ENCODE results near the gene CEACAM1.
"Not testable (repeated sequence)": the region's sequence is repeated elsewhere in the genome, so short reads cannot be mapped to it uniquely, and the experiment has no call there.

The CEACAM1 gene

DNA sequence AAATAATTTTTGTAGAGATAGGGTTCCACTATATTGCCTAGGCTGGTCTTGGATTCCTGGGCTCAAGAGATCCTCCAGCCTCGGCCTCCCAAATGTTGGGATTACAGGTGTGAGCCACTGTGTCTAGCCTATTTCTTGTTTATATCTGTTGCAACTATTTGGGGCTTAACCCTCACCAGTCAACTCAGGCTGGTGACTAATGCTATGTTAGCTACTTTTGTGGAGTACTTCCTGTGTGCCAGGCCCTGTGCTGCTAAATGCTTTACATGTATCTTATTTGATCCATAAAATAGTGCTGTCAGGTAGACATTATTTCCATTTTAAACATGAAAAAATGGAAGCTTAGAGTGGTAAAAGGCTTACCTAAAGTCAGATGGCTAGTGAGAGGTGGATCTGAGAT, 13.8 kb downstream of the CEACAM1 start:
- 91 to 97% methylated on average over 1 of the region's 1 CpG for WGBS, 2 experiments
- no peak overlapping the region for H3K27ac ChIP-seq (ENCODE audit: insufficient read depth, low read depth, low read length, poor library complexity, severe bottlenecking)
- H3K36me3 ChIP-seq (ENCODE audit: control insufficient read depth, insufficient read depth, low read length), result no peaks in the 10 kb centered on the region
- H3K4me3 ChIP-seq (ENCODE audit: insufficient read depth, low read depth, low read length), result no peak overlapping the region
- peaks cover 2% of the 10 kb centered on the region for H3K9me3 ChIP-seq (ENCODE audit: control insufficient read depth, low read length)
- no peaks in the 10 kb centered on the region for H3K4me1 ChIP-seq (ENCODE audit: control insufficient read depth, insufficient read depth, low read length)
- no peaks in the 10 kb centered on the region for H3K27me3 ChIP-seq (ENCODE audit: control insufficient read depth, insufficient read depth, low read length, poor library complexity, severe bottlenecking)

DNA sequence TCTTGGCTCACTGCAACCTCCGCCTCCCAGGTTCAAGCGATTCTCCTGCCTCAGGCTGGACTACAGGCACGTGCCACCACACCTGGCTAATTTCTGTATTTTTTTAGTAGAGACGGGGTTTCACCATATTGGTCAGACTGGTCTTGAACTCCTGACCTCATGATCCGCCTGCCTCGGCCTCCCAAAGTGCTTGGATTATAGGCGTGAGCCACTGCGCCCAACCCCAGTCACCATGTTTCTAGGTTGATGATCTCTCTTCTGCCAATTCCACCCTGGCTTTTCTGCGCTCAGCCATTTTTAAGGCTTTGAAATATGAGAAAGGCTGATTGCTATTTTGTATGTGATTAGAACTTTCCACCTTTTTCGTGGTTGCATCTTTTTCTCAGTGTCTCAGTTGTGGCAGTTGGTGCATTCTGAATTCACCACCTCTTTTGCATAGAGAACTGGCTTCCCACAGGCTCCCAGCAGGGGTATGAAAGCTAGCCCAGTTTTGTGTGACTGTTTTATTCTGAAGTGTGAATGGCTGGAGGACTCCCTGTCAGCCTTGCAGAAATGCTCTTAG, 15.5 kb downstream of the CEACAM1 start:
- Histone ChIP-seq H3K36me3 (ENCODE audit: control insufficient read depth, insufficient read depth, low read length) (no peaks in the 10 kb centered on the region), H3K27ac (ENCODE audit: insufficient read depth, low read depth, low read length, poor library complexity, severe bottlenecking) (no peak overlapping the region), H3K4me3 (ENCODE audit: insufficient read depth, low read depth, low read length) (no peak overlapping the region), H3K27me3 (ENCODE audit: control insufficient read depth, insufficient read depth, low read length, poor library complexity, severe bottlenecking) (no peaks in the 10 kb centered on the region), H3K9me3 (ENCODE audit: control insufficient read depth, low read length) (peaks cover 2% of the 10 kb centered on the region), H3K4me1 (ENCODE audit: control insufficient read depth, insufficient read depth, low read length) (peaks cover 3% of the 10 kb centered on the region)
- 85 to 88% methylated on average over 10 of the region's 10 CpGs for WGBS, 2 experiments

GRCh38 chr19:42512130-42512636, 16.1 kb downstream of the CEACAM1 start:
- Histone ChIP-seq H3K4me3 (ENCODE audit: insufficient read depth, low read depth, low read length) (no peak overlapping the region), H3K27me3 (ENCODE audit: control insufficient read depth, insufficient read depth, low read length, poor library complexity, severe bottlenecking) (no peaks in the 10 kb centered on the region)
- WGBS, 2 experiments, result 90 to 97% methylated on average over 5 of the region's 5 CpGs

GRCh38 chr19:42511340-42511739, 16.9 kb downstream of the CEACAM1 start:
- Histone ChIP-seq H3K27me3 (ENCODE audit: control insufficient read depth, insufficient read depth, low read length, poor library complexity, severe bottlenecking) (no peaks in the 10 kb centered on the region), H3K9me3 (ENCODE audit: control insufficient read depth, low read length) (no peaks in the 10 kb centered on the region), H3K36me3 (ENCODE audit: control insufficient read depth, insufficient read depth, low read length) (no peaks in the 10 kb centered on the region), H3K27ac (ENCODE audit: insufficient read depth, low read depth, low read length, poor library complexity, severe bottlenecking) (no peak overlapping the region), H3K4me1 (ENCODE audit: control insufficient read depth, insufficient read depth, low read length) (peaks cover 3% of the 10 kb centered on the region), H3K4me3 (ENCODE audit: insufficient read depth, low read depth, low read length) (no peak overlapping the region)
- 95 to 96% methylated on average over 4 of the region's 4 CpGs for WGBS, 2 experiments

More at GRCh38 chr19:42512130-42512636, 16.1 kb downstream of the CEACAM1 start:
- Histone ChIP-seq H3K4me1 (ENCODE audit: control insufficient read depth, insufficient read depth, low read length) (peaks cover 3% of the 10 kb centered on the region), H3K36me3 (ENCODE audit: control insufficient read depth, insufficient read depth, low read length) (no peaks in the 10 kb centered on the region), H3K27ac (ENCODE audit: insufficient read depth, low read depth, low read length, poor library complexity, severe bottlenecking) (no peak overlapping the region), H3K9me3 (ENCODE audit: control insufficient read depth, low read length) (peaks cover 2% of the 10 kb centered on the region)

- no peaks in the 10 kb centered on the region for H3K27me3 ChIP-seq (ENCODE audit: control insufficient read depth, insufficient read depth, low read length, poor library complexity, severe bottlenecking)
- H3K9me3 ChIP-seq (ENCODE audit: control insufficient read depth, low read length), result no peaks in the 10 kb centered on the region
- H3K36me3 ChIP-seq (ENCODE audit: control insufficient read depth, insufficient read depth, low read length), result no peaks in the 10 kb centered on the region
- no peak overlapping the region for H3K4me3 ChIP-seq (ENCODE audit: insufficient read depth, low read depth, low read length)
- H3K27ac ChIP-seq (ENCODE audit: insufficient read depth, low read depth, low read length, poor library complexity, severe bottlenecking), result no peak overlapping the region
- H3K4me1 ChIP-seq (ENCODE audit: control insufficient read depth, insufficient read depth, low read length), result peaks cover 3% of the 10 kb centered on the region
Observed at GRCh38 chr19:42508892-42509444, 19.3 kb downstream of the CEACAM1 start.

- no peak overlapping the region for H3K4me3 ChIP-seq (ENCODE audit: insufficient read depth, low read depth, low read length)
- H3K27me3 ChIP-seq (ENCODE audit: control insufficient read depth, insufficient read depth, low read length, poor library complexity, severe bottlenecking), result no peaks in the 10 kb centered on the region
- H3K4me1 ChIP-seq (ENCODE audit: control insufficient read depth, insufficient read depth, low read length), result peaks cover 3% of the 10 kb centered on the region
- H3K36me3 ChIP-seq (ENCODE audit: control insufficient read depth, insufficient read depth, low read length), result no peaks in the 10 kb centered on the region
- H3K9me3 ChIP-seq (ENCODE audit: control insufficient read depth, low read length), result no peaks in the 10 kb centered on the region
- 93 to 97% methylated on average over 1 of the region's 1 CpG for WGBS, 2 experiments
- no peak overlapping the region for H3K27ac ChIP-seq (ENCODE audit: insufficient read depth, low read depth, low read length, poor library complexity, severe bottlenecking)
Observed at GRCh38 chr19:42505066-42505465, 23.2 kb downstream of the CEACAM1 start.

GRCh38 chr19:42501733-42502132, 26.5 kb downstream of the CEACAM1 start:
- 86 to 100% methylated on average over 1 of the region's 1 CpG for WGBS, 2 experiments
- Histone ChIP-seq H3K4me3 (ENCODE audit: insufficient read depth, low read depth, low read length) (no peak overlapping the region), H3K27me3 (ENCODE audit: control insufficient read depth, insufficient read depth, low read length, poor library complexity, severe bottlenecking) (no peaks in the 10 kb centered on the region), H3K4me1 (ENCODE audit: control insufficient read depth, insufficient read depth, low read length) (no peaks in the 10 kb centered on the region), H3K27ac (ENCODE audit: insufficient read depth, low read depth, low read length, poor library complexity, severe bottlenecking) (no peak overlapping the region), H3K36me3 (ENCODE audit: control insufficient read depth, insufficient read depth, low read length) (no peaks in the 10 kb centered on the region), H3K9me3 (ENCODE audit: control insufficient read depth, low read length) (no peaks in the 10 kb centered on the region)

GRCh38 chr19:42501243-42501642, 27.0 kb downstream of the CEACAM1 start:
- H3K4me1 ChIP-seq (ENCODE audit: control insufficient read depth, insufficient read depth, low read length); H3K36me3 ChIP-seq (ENCODE audit: control insufficient read depth, insufficient read depth, low read length); H3K9me3 ChIP-seq (ENCODE audit: control insufficient read depth, low read length); H3K27ac ChIP-seq (ENCODE audit: insufficient read depth, low read depth, low read length, poor library complexity, severe bottlenecking); H3K27me3 ChIP-seq (ENCODE audit: control insufficient read depth, insufficient read depth, low read length, poor library complexity, severe bottlenecking); H3K4me3 ChIP-seq (ENCODE audit: insufficient read depth, low read depth, low read length): not testable (repeated sequence)
- 93 to 95% methylated on average over 3 of the region's 3 CpGs for WGBS, 2 experiments

DNA sequence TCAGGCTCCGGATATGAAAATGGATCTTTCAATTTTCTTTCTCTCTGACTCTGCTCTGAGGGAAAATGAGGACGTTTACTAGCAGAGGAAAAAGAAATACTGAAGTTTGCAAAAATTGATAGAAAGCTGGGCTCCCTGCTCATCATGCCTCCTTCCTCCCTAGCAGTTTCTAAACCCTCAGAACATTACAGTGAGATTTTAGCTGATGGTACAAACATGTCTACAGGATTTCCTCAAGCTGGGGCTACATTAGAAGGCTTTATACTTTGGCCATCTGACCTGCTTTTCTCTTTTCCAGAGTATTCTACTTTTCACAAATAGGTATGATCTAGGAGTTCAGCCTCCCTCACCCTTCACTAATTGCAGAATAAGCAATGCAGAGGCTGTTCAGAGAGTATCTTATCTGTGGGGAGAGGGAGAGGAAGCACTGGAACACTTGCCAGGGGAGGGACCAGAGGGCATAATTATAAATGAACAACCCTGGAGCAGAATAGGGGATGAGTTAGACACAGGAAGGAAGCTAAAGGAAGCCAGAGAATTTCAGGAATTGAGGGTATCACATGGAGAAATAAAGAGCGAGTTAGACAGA, 30.0 kb downstream of the CEACAM1 start:
- Histone ChIP-seq H3K36me3 (ENCODE audit: control insufficient read depth, insufficient read depth, low read length) (no peaks in the 10 kb centered on the region), H3K4me3 (ENCODE audit: insufficient read depth, low read depth, low read length) (no peak overlapping the region), H3K27me3 (ENCODE audit: control insufficient read depth, insufficient read depth, low read length, poor library complexity, severe bottlenecking) (no peaks in the 10 kb centered on the region), H3K4me1 (ENCODE audit: control insufficient read depth, insufficient read depth, low read length) (no peaks in the 10 kb centered on the region), H3K27ac (ENCODE audit: insufficient read depth, low read depth, low read length, poor library complexity, severe bottlenecking) (no peak overlapping the region), H3K9me3 (ENCODE audit: control insufficient read depth, low read length) (no peaks in the 10 kb centered on the region)
- 83 to 90% methylated on average over 3 of the region's 3 CpGs for WGBS, 2 experiments

DNA sequence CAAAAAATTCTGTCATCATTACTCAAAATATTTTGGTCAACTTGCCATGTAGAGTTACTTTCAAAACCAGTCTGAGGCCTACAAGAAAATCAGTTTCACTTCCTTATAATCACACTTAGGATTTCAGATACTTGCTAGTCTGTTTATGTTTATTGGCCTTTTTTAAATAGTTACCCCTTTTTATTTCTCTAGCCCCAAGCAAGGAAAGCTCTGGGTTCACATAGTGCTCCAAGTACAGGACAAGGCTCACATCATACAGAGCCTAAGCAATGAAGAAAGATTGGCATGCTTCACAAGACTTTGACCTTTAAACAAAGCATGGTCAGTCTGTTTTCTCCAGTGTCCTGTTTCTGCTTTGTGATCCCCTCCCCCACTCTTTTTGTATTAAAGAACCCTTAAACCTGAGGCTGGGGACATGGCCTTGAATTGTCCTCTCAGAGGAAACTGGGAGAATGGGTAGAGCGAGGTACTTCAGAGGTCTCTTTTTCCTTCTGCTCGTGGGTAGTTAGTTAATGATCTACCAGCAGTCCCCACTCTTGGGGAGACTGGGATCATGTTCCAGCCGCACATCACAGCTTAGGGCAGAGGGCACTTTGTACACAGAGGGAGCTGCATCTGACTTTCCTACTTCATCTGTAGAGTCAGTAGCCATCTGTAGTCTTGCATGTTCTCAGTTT, 30.7 kb downstream of the CEACAM1 start:
- 66 to 75% methylated on average over 3 of the region's 3 CpGs for WGBS, 2 experiments
- Histone ChIP-seq H3K4me3 (ENCODE audit: insufficient read depth, low read depth, low read length) (no peak overlapping the region), H3K27ac (ENCODE audit: insufficient read depth, low read depth, low read length, poor library complexity, severe bottlenecking) (no peak overlapping the region)

More for the DNA sequence above, 30.7 kb downstream of the CEACAM1 start:
- Histone ChIP-seq H3K27me3 (ENCODE audit: control insufficient read depth, insufficient read depth, low read length, poor library complexity, severe bottlenecking) (no peaks in the 10 kb centered on the region), H3K4me1 (ENCODE audit: control insufficient read depth, insufficient read depth, low read length) (no peaks in the 10 kb centered on the region), H3K36me3 (ENCODE audit: control insufficient read depth, insufficient read depth, low read length) (no peaks in the 10 kb centered on the region), H3K9me3 (ENCODE audit: control insufficient read depth, low read length) (no peaks in the 10 kb centered on the region)

All from ectodermal cell (in vitro differentiated cells).